ENCODE results near the gene TTC17.
"Not testable (repeated sequence)": the region's sequence is repeated elsewhere in the genome, so short reads cannot be mapped to it uniquely, and the experiment has no call there.

DNA sequence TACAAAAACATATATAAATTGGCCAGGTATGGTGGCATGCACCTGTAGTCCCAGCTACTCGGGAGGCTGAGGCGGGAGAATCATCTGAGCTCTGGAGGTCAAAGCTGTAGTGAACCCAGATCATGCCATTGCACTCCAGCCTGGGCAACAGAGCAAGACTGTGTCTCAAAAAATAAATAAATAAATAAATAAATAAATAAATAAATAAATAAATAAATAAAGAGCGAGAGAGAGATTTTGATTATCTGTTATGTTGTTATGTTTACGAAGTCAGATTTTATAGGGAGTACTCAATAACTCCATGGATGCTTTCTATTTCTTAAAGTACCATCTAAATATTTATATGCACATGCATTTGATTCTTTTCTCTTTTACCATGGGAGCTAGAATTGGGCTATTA, 43.1 kb downstream of the TTC17 start:
- TF ChIP-seq JUND (IDR thresholded peaks at IDR 0.05); EGR1 (IDR thresholded peaks at IDR 0.05; ENCODE audit: low read depth in 2 of 2): not testable (repeated sequence)
- TF ChIP-seq, protein P1, sequence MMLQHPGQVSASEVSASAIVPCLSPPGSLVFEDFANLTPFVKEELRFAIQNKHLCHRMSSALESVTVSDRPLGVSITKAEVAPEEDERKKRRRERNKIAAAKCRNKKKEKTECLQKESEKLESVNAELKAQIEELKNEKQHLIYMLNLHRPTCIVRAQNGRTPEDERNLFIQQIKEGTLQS (IDR thresholded peaks at IDR 0.05): not testable (repeated sequence)
- TF ChIP-seq, protein P2, sequence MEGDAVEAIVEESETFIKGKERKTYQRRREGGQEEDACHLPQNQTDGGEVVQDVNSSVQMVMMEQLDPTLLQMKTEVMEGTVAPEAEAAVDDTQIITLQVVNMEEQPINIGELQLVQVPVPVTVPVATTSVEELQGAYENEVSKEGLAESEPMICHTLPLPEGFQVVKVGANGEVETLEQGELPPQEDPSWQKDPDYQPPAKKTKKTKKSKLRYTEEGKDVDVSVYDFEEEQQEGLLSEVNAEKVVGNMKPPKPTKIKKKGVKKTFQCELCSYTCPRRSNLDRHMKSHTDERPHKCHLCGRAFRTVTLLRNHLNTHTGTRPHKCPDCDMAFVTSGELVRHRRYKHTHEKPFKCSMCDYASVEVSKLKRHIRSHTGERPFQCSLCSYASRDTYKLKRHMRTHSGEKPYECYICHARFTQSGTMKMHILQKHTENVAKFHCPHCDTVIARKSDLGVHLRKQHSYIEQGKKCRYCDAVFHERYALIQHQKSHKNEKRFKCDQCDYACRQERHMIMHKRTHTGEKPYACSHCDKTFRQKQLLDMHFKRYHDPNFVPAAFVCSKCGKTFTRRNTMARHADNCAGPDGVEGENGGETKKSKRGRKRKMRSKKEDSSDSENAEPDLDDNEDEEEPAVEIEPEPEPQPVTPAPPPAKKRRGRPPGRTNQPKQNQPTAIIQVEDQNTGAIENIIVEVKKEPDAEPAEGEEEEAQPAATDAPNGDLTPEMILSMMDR (IDR thresholded peaks at IDR 0.05; ENCODE audit: low read depth, low read length, missing input control): not testable (repeated sequence)

Data from liver (tissue), 3 donors.